NK-92 (cell line): ENCODE measurements around the gene CHST12.
"Not testable (repeated sequence)": the region's sequence is repeated elsewhere in the genome, so short reads cannot be mapped to it uniquely, and the experiment has no call there.

Experiments used
- DNase-seq: peaks from one replicate; lab custom pipeline; 2025; ENCODE audit not compliant: unreplicated experiment; lab: John Stamatoyannopoulos, UW

CHST12 gene

DNA sequence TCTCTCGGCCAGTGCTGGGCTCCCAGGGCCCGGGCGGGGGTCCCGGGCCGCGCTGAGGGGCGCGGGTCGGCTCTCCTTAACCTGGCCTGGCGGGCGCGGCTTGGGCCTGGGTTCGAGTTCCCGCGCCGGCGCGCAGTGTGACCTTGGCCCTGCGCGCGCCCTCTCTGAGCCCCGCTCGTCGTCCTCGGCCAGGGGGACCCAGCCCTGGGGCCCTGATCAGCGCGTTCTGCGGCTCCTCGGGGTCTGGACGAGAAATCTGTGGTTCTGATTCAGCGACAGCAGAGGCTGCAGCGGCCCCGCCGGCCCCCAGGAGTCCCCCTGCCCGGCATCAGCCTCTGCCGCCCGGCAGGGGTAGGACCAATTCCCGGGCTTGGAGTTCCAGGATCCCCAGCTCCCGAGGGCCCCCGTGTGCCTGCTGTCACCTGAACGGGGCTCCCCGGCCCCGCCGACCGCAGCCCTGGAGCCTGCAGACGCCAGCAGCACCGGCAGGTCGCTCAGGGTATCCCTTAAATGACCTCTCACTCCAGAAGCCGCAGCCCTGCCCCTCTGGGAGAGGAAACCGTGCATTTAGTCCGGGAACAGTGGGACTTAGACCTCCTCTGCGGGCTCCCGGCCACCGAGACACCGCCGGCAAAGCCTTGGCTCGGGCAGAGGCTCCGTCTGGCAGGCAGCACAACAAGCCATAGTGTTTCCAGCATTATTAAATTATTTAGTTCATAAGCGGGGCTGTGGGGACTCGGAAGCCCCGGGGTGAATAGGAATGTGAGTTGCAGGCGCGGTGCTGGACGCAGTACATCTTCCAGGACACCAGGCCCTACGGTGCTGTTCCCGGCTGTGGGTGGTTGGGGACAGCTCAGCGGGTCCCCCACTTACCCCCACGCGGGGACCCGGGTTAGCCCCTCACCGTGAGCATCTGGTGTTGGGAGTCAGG, 572 bp downstream of the CHST12 start:
- no peak for DNase-seq

DNA sequence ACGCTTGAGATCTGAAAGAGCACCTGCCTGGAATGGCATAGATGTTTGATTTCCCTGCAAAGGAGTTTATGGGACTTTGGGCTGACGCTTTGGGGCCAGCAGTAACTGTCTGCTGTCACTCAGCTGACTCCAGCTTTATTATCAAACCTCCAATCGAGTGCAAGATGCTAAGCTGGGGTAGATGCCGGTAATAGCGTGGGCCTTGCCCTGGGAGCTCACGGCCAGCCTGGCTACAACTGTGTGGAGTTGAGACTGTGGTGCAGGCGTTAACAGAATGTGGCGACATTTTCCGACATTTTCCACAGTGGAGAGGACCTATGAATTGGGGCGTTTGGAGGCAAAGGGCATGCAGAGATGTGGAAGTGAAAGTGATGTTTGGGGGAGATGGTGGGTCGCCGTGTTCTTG, 1.3 kb downstream of the CHST12 start:
- no peak for DNase-seq

DNA sequence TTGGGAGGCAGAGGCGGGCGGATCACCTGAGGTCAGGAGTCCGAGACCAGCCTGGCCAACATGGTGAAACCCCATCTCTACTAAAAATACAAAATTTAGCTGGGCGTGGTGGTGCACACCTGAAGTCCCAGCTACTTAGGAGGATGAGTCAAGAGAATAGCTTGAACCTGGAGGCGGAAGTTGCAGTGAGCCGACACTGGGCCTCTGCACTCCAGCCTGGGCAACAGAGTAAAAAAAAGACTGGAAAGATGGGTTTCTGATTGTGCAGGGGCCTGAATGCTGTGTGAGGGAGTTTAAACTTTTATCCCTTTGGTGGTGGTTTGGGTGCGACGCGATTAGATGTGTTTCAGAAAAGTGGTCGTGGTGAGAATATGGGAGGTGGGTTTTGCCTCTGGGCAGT, 1.8 kb downstream of the CHST12 start:
- DNase-seq: no peak

- no peak for DNase-seq
Measured at GRCh38 chr7:2405601-2406345, 2.4 kb downstream of the CHST12 start.

DNA sequence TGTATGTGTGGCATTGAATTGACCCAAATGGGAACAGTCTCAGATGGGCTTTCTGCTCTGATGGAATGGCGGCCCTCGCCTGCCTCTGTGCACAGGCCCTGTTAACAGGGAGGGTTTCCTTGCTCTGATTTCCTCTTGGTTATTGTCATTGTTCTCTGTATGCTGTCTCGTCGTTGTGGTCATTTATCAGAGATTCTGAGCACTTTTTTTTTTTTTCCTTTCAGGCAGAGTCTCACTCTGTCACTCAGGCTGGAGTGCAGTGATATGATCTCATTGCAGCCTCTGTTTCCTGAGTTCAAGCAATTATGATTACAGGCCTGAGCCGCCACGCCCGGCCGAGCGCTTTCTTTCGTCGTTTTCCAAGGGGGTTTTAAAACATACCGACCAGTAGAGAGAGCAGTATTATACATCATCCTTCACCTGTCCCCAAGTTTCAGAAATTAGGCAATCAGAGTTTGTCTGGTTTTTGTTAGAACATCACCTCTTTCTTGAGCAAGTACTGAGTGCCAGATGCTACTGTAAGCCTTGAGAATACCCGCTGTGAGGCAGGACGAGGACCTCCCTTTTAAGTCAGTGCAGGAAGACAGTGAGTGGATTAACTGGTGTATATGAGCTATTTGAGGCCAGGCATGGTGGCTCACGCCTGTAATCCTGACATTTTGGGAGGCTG, 6.5 kb downstream of the CHST12 start:
- no peak for DNase-seq

DNA sequence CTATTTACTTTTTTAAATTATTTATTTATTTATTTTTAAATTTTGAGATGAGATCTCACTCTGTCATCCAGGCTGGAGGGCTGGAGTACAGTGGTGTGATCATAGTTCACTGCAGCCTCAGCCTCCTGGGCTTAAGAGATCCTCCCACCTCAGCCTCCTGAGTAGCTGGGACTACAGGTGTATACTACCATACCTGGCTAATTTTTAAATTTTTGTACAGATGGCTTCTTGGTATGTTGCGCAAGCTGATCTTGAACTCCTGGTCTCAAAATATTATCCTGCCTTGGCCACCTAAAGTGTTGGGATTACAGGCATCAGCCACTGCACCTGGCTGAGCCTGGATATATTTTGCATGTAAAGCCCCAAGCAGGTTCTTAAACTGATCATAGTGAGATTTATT, 7.6 kb downstream of the CHST12 start:
- DNase-seq: no peak

DNA sequence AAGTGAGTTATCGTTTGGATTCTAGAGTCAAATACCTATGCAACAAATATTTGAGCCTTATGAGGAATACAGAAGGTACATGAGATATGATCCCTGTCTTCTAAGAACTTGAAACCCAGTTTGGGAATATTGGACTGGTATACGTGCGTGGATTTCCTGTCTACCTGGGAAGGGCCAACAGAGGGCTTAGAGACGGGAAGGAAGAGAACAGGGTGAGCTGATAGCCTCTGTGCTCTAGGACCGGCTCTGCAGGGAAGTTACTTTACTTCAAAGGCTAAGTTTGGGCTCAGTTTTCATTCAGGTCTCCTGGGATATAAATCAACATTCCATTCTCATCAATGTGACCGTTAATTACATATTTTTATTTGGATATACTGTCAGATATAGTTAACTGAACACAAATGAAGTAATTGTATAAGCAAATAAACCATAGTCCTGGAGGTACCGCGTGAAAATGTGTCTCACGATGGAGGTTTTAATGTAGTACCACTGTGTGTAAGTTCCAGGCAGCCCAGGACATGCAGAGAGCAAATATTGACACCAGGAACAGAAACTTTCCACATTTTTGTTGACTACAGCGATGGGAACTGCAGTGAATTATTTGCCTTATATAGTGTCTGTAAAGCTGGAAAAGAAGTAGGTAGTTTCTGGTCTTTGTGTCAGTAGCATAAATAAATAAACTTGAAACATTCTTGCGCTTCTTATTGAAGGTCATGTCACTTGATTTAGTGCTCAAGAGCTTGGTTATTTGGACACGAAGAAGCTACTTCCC, 8.6 kb downstream of the CHST12 start:
- no peak for DNase-seq

DNA sequence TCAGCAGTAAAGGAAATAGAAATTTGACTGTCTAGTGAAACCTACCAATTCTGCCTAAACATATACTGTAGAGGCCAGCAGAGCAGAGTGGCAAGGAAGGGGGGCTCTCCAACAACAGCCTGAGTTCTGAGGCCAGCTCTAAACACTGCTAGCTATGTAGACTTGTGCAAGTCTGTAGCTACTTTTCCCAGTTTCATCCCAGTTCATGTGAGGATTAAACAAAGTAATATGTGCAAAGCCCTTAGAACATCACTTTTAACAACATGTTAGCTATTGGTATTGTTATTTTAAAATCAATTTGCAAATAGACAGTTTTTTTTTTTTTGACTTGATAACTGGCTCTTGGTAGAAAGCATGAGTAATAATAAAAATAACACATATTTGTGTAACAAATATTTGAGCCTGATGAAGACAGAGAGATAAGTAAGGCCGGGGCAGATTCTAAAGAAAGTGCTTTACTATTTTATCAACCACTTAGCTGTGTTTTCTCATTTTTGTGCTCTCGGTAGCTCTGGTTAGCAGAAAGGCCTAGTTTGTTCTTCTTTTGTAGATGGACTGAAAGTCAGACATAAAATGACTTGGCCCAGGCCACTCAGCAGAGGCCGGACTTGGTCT, 9.3 kb downstream of the CHST12 start:
- DNase-seq: no peak

DNA sequence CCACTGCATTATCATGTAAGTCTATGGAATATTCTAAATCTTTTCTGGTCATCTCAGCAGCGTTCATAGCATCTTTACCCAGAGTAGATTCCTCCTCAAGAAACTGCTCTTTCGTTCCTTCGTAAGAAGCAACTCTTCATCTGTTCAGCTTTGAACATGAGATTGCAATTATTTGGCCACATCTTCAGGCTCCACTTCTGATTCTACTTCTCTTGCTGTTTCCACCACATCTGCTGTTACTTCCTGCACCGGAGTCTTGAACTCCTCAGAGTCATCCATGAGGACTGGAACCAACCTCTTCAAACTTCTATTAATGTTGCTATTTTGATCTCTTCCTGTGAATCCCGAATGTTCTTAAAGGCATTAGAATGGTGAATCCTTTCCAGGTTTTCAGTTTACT, 12.7 kb downstream of the CHST12 start:
- DNase-seq: no peak

- no peak for DNase-seq
Measured at GRCh38 chr7:2416650-2417049, 13.2 kb downstream of the CHST12 start.

- not testable (repeated sequence) for DNase-seq
Measured at GRCh38 chr7:2417178-2417577, 13.8 kb downstream of the CHST12 start.

GRCh38 chr7:2417981-2418481, 14.6 kb downstream of the CHST12 start:
- no peak for DNase-seq

- DNase-seq: no peak
Measured at GRCh38 chr7:2420216-2420933, 17.0 kb downstream of the CHST12 start.

DNA sequence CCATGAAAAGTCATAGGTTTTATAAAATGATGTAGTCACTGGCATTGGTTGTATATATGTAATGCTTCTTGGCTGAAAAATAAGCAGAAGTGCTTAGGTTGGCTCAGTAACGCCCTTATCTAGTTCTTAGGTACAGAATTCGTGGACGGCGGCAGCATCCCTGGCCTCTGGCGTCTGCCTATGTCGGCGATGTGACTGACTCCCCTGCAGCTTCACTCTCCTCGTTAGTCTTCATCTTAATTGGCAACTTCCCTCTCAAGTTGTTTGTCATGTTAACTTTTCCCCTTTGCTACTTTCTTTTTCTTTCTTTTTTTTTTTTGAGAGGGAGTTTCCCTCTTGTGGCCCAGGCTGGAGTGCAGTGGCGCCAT, 18.5 kb downstream of the CHST12 start:
- no peak for DNase-seq

DNA sequence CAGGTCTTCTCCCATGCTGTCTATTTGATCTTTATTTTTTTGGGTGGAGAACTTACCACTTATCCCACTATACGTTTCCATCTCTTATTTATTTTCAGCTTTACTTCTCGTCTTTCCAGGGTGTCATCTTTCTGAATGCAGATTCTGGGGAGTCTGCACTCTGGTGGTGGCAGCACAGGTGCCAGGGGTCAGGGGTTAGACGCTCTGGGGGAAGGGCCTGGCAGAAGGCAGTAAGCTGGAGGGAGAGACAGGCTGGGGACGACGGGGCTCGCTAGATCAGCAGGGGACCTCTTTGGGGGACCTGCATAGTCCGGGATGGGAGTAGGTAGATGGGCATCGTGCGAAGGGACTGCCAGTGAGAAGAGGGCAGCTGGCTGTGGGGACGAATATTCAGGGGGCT, 22.3 kb downstream of the CHST12 start:
- DNase-seq: no peak

DNA sequence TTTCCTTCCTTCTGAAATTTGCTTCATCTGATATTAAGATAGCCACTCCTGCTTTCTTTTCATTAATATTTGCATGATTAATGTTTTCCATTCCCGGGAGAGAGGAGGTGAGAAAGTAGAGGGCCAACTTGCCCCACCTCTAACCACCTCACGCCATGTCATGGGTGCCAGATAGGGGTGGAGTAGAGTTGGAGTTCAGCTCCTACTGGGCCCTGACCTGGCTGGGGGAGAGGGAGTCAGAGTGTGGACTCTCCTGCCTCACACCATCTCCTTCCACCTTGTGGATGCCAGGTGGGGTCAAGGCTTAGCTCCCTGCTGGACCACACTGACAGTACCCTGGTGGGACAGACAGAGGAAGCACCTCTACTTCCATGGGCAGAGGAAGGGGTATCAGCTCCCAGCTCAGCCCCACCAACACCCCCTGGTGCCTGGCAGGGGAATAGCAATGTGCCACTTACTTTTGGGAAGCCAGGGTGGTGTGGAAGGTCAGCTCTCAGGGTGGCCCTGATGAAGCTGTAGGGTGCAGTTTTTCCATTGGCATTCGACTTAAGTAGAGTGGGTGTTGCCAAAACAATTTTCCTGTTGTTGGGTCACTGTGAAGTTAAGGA, 28.0 kb downstream of the CHST12 start:
- no peak for DNase-seq

GRCh38 chr7:2432910-2433712, 29.7 kb downstream of the CHST12 start:
- DNase-seq: no peak

GRCh38 chr7:2433713-2434550, 30.5 kb downstream of the CHST12 start:
- DNase-seq: no peak
